OCI-LY1 (cell line): ENCODE results near the gene CDH3.

Experiments
- CTCF ChIP-seq: fragments of 200-600 bp; sonication (generic), shearing (Covaris generic); IDR thresholded peaks from 2 replicates; pipeline ENCODE4 v1.5.1; 2017; ENCODE audit warnings: mild to moderate bottlenecking, antibody characterized with exemption, low read length, moderate library complexity, mixed read lengths
- EZH2 ChIP-seq: fragments of 200-600 bp; sonication (generic), shearing (Covaris generic); IDR thresholded peaks from 2 replicates; pipeline ENCODE4 v1.8.0; 2017; ENCODE audit warnings: borderline replicate concordance, mixed run types, mild to moderate bottlenecking, antibody characterized with exemption, low read length, moderate library complexity, mixed read lengths

- TF ChIP-seq CTCF, result no peak
- no peak for TF ChIP-seq EZH2
Observed at GRCh38 chr16:68658341-68658973, 13.3 kb downstream of the CDH3 start.
